Stimulated activated CD4-positive, alpha-beta T cell treated with anti-CD3 and anti-CD28 coated beads, TNF-alpha, amount 100 ng/mL, for 24 hours (primary cell): ENCODE data around the gene CHIT1.

Experiments used
- DNase-seq, 3 experiments: peaks; one replicate each; pipeline ENCODE4 v3.0.0-alpha.2; 2020; ENCODE audit warnings: low read depth in 3 of 3

CHIT1 gene

GRCh38 chr1:203175237-203175826 is 54.1 kb downstream of the CHIT1 start, which contains the start of gene MYBPH:
TSS of gene MYBPH (minus strand) at chr1:203175826. CDS start at chr1:203175755, 71 bp downstream.
- DNase-seq: no peak

GRCh38 chr1:203174324-203174985 is 55.0 kb downstream of the CHIT1 start:
- DNase-seq: no peak

- no peak for DNase-seq
Measured at GRCh38 chr1:203173566-203173965, 55.9 kb downstream of the CHIT1 start.

- no peak for DNase-seq
Measured at GRCh38 chr1:203173011-203173555, 56.4 kb downstream of the CHIT1 start.

- DNase-seq: peak; percentile 6 to 48 (median 14)
Measured at GRCh38 chr1:203172184-203173010, 57.1 kb downstream of the CHIT1 start.

- no peak for DNase-seq
Measured at GRCh38 chr1:203171341-203172183, 57.9 kb downstream of the CHIT1 start.

- no peak for DNase-seq
Measured at GRCh38 chr1:203170625-203171330, 58.7 kb downstream of the CHIT1 start.

GRCh38 chr1:203169770-203170520 is 59.5 kb downstream of the CHIT1 start:
- no peak for DNase-seq

- DNase-seq: no peak
Measured at GRCh38 chr1:203168991-203169390, 60.5 kb downstream of the CHIT1 start.

- no peak for DNase-seq
Measured at GRCh38 chr1:203168256-203168786, 61.2 kb downstream of the CHIT1 start.

GRCh38 chr1:203167913-203168200 is 61.6 kb downstream of the CHIT1 start:
- DNase-seq: no peak

GRCh38 chr1:203167026-203167912 is 62.2 kb downstream of the CHIT1 start:
- DNase-seq: no peak

GRCh38 chr1:203166192-203166940 is 63.1 kb downstream of the CHIT1 start:
- DNase-seq: no peak
